Vagina (tissue), 2 donors: ENCODE results near the gene CTNND2.

Source experiments
- POLR2A ChIP-seq, 2 donors: fragments of 450-650 bp; IDR thresholded peaks; one replicate each; pipeline ENCODE4 v1.6.1; 2017; ENCODE audit warnings: antibody characterized with exemption in 2 of 2, mild to moderate bottlenecking in 2 of 2, moderate library complexity in 2 of 2
- POLR2AphosphoS5 ChIP-seq, 2 donors: sonication (generic); formaldehyde crosslinking; IDR thresholded peaks; one replicate each; pipeline ENCODE4 v1.9.0; 2017; ENCODE audit warnings: antibody characterized with exemption in 2 of 2, mild to moderate bottlenecking in 2 of 2, low read depth in 1 of 2; ENCODE audit not compliant: insufficient read depth in 1 of 2
- TF ChIP-seq, protein P1 (sequence below), 3 experiments: fragments of 450-650 bp in 2 of 3; fragments of 200-600 bp in 1 of 3; sonication (generic) in 1 of 3; IDR thresholded peaks; one replicate each; pipeline ENCODE4 v1.5.1; 2017 to 2019; ENCODE audit warnings: antibody characterized with exemption in 3 of 3, mild to moderate bottlenecking in 2 of 3, moderate library complexity in 2 of 3

DNA sequence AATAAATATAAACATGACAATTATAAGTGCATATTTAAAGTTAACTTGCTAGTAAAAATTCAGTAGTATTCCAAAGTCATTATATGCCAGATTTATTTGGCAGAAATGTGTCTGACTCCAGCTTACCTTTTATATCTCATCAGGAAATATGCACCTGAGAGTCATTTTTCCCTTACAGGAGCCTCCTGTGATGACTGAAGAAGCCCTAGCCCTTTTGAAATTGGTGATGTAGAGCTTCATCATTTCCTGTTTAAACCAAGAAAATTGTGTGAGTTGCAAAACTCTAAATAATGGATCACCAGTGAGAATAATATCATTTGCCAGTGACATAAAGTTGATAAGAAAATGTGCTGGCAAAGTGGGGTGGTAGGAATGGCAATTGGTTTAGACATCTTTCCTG is 42.1 kb upstream of the CTNND2 start:
- TF ChIP-seq, protein P1, sequence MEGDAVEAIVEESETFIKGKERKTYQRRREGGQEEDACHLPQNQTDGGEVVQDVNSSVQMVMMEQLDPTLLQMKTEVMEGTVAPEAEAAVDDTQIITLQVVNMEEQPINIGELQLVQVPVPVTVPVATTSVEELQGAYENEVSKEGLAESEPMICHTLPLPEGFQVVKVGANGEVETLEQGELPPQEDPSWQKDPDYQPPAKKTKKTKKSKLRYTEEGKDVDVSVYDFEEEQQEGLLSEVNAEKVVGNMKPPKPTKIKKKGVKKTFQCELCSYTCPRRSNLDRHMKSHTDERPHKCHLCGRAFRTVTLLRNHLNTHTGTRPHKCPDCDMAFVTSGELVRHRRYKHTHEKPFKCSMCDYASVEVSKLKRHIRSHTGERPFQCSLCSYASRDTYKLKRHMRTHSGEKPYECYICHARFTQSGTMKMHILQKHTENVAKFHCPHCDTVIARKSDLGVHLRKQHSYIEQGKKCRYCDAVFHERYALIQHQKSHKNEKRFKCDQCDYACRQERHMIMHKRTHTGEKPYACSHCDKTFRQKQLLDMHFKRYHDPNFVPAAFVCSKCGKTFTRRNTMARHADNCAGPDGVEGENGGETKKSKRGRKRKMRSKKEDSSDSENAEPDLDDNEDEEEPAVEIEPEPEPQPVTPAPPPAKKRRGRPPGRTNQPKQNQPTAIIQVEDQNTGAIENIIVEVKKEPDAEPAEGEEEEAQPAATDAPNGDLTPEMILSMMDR (IDR thresholded peaks at IDR 0.05), result no peak
- no peak for TF ChIP-seq POLR2A (IDR thresholded peaks at IDR 0.05)
- no peak for TF ChIP-seq POLR2AphosphoS5 (IDR thresholded peaks at IDR 0.05; ENCODE audit: insufficient read depth in 1 of 2, low read depth in 1 of 2)
